ENCODE measurements around the gene TULP4. TPM values are rescaled to one million over a fixed set of nuclear protein-coding genes. Genes with fewer than 3 reads are reported as not detected.
"Not testable (repeated sequence)": the region's sequence is repeated elsewhere in the genome, so short reads cannot be mapped to it uniquely, and the experiment has no call there.

The TULP4 gene
- total RNA-seq, 8 experiments from 2014 or later: 54.0 to 195 (median 151) TPM

DNA sequence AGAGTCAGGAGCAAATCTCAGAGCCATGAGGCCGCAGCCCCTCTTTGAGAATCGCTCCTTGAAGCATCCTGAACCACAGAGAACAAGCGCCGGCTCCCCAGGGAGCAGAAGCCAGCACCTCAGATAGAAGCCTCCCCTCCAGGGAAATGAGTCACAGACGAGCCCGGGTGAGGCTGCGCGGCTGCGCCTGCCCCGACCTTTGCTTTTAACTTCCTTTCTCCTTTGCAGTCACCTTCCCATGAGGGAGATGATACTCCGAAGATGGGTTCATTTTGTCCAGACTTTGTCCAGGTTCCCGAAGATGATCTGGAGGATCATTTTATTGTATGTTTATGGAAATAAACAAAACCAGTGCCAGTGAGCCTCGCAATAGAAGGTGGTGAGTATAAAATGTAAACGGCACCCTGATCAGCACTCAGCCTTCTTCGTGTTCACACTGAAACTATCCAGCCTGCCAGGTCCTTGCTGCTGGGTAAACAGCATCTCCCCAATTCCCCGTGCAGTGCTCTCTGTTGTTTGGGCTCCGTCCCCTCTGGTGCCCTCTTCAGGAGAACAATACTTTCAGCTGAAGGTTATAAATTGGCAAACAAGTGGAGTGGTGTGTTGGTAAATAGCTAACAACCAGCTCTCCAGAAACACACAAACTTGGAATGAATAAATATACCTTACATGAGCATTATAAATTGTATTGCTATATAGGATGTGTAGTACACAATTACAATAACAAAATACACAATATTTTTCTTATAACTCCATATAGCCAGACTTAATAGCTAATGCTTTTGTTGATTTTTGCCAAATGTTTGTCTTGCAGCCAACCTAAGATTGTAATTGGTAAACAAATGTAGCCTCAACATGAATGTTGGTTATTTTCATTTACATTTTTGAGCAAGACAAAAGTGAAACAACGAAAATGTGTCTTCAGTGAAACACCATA is 206.2 kb downstream of the TULP4 start:
- Histone ChIP-seq H3K27ac (no peak overlapping the region), H3K4me1 (replicated peaks in 1 of 2) (peaks cover 5 to 7% of the 10 kb centered on the region in 2 donors), H3K4me3 (peak overlapping the region in 4 of 5 donors; percentile 12 to 30 (median 20))
- WGBS, 10 experiments: 0 to 36% (median 13%) methylated on average over 3 to 12 of the region's 18 CpGs; no CpG with 5 or more reads in 1 of the 10 experiments
- peak; percentile 83 to 95 (median 91) for ATAC-seq (replicated peaks in 6 of 8)
- in situ Hi-C loops (cut with MboI; ENCODE audit: low pct_unique_long_range_greater_than_20kb in 2 of 9, low sequenced_read_pairs in 9 of 9, unreplicated experiment in 9 of 9): loop anchor here in 1 of 9 experiments (25.0 kb wide), 1 partner anchor 306 kb away; no protein-coding TSS in a partner anchor

DNA sequence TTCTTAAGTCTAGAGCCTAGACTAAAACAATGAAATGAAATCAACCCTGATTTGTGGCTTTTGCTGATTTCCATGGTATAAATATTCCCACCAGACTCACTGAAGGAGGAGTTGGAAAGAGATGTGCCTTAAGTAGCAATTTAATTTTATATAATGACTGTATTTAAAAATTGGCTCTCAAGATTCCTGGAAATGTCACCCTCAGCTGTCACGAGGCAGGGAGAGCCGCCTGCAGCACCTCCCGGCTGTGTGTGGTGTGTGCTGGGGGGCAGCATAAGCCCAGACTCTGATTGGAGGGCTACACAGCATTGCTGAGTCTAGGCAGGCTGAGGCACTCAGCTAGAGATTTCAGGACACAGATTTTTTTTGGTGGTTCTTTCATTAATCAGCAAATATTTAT is 207.0 kb downstream of the TULP4 start:
- WGBS, 10 experiments: 31 to 100% (median 60%) methylated on average over 2 to 3 of the region's 3 CpGs; no CpG with 5 or more reads in 5 of the 10 experiments
- Histone ChIP-seq H3K4me3 (no peak overlapping the region), H3K4me1 (replicated peaks in 1 of 2) (peaks cover 5 to 7% of the 10 kb centered on the region in 2 donors), H3K27ac (no peak overlapping the region)
- in situ Hi-C loops (cut with MboI; ENCODE audit: low pct_unique_long_range_greater_than_20kb in 2 of 9, low sequenced_read_pairs in 9 of 9, unreplicated experiment in 9 of 9): loop anchor here in 1 of 9 experiments (25.0 kb wide), 1 partner anchor 307 kb away; no protein-coding TSS in a partner anchor
- peak in 5 of 8 experiments; percentile 36 to 63 (median 46) for ATAC-seq (replicated peaks in 6 of 8)

DNA sequence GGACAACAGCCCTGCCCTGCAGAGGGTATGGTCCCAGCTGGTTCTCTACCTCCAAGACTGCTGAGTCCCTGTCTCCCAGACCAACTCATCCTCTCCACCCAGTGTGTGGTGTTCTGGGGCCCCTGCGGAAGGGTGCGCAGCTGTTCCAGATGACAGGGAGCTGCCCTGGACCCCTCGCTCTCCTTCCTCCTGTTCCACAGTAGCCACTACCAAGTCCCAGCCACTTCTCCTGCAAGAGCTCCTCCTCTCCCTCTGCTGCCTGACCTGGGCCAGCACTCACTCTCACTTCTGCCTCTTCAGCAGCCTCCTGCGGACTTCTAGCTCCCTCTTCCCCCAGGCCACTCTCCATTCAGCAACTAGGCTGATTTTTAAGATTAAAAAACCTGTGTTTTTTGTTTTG is 207.5 kb downstream of the TULP4 start:
- in situ Hi-C loops (cut with MboI; ENCODE audit: low pct_unique_long_range_greater_than_20kb in 2 of 9, low sequenced_read_pairs in 9 of 9, unreplicated experiment in 9 of 9): loop anchor here in 1 of 9 experiments (25.0 kb wide), 1 partner anchor 307 kb away; no protein-coding TSS in a partner anchor
- H3K27ac ChIP-seq: no peak overlapping the region
- ATAC-seq (replicated peaks in 6 of 8): peak in 4 of 8 experiments; percentile 8 to 24 (median 13)

DNA sequence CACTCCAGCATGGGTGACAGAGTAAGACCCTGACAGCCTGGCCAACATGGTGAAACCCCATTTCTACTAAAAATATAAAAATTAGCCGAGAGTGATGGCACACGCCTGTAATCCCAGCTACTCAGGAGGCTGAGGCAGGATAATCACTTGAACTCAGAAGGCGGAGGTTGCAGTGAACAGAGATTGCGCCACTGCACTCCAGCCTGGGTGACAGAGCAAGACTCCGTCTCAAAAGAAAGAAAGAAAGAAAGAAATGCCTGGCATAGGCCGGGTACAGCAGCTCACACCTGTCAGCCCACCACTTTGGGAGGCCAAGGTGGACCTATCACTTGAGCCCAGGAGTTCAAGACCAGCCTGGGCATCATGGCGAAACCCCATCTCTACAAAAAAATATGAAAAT is 208.7 kb downstream of the TULP4 start:
- not testable (repeated sequence) for H3K27ac ChIP-seq; ATAC-seq (replicated peaks in 6 of 8); H3K4me1 ChIP-seq (replicated peaks in 1 of 2); H3K4me3 ChIP-seq
- 75 to 95% (median 87%) methylated on average over 2 to 6 of the region's 7 CpGs; no CpG with 5 or more reads in 5 of the 10 experiments for WGBS, 10 experiments
- in situ Hi-C loops (cut with MboI; ENCODE audit: low pct_unique_long_range_greater_than_20kb in 2 of 9, low sequenced_read_pairs in 9 of 9, unreplicated experiment in 9 of 9): loop anchor here in 1 of 9 experiments (25.0 kb wide), 1 partner anchor 309 kb away; no protein-coding TSS in a partner anchor

More for the DNA sequence above, 207.5 kb downstream of the TULP4 start:
- peaks cover 5 to 7% of the 10 kb centered on the region in 2 donors for H3K4me1 ChIP-seq (replicated peaks in 1 of 2)
- no peak overlapping the region for H3K4me3 ChIP-seq
- 0 to 80% (median 73%) methylated on average over 1 to 4 of the region's 4 CpGs; no CpG with 5 or more reads in 5 of the 10 experiments for WGBS, 10 experiments

GRCh38 chr6:158521759-158522158 is 209.5 kb downstream of the TULP4 start:
- Histone ChIP-seq H3K4me1 (replicated peaks in 1 of 2) (peaks cover 5 to 7% of the 10 kb centered on the region in 2 donors), H3K4me3 (no peak overlapping the region), H3K27ac (no peak overlapping the region)
- in situ Hi-C loops (cut with MboI; ENCODE audit: low pct_unique_long_range_greater_than_20kb in 2 of 9, low sequenced_read_pairs in 9 of 9, unreplicated experiment in 9 of 9): loop anchor here in 1 of 9 experiments (25.0 kb wide), 1 partner anchor 309 kb away; no protein-coding TSS in a partner anchor
- 38 to 100% (median 89%) methylated on average over 1 of the region's 1 CpG; no CpG with 5 or more reads in 1 of the 10 experiments for WGBS, 10 experiments
- ATAC-seq (replicated peaks in 6 of 8): no peak

GRCh38 chr6:158522616-158523015 is 210.4 kb downstream of the TULP4 start:
- Histone ChIP-seq H3K27ac (no peak overlapping the region), H3K4me1 (replicated peaks in 1 of 2) (peaks cover 3 to 6% of the 10 kb centered on the region in 2 donors), H3K4me3 (no peak overlapping the region)
- in situ Hi-C loops (cut with MboI; ENCODE audit: low pct_unique_long_range_greater_than_20kb in 2 of 9, low sequenced_read_pairs in 9 of 9, unreplicated experiment in 9 of 9): loop anchor here in 1 of 9 experiments (25.0 kb wide), 1 partner anchor 310 kb away; no protein-coding TSS in a partner anchor
- WGBS, 10 experiments: 74 to 100% (median 100%) methylated on average over 1 to 7 of the region's 11 CpGs; no CpG with 5 or more reads in 1 of the 10 experiments
- ATAC-seq (replicated peaks in 6 of 8): no peak

DNA sequence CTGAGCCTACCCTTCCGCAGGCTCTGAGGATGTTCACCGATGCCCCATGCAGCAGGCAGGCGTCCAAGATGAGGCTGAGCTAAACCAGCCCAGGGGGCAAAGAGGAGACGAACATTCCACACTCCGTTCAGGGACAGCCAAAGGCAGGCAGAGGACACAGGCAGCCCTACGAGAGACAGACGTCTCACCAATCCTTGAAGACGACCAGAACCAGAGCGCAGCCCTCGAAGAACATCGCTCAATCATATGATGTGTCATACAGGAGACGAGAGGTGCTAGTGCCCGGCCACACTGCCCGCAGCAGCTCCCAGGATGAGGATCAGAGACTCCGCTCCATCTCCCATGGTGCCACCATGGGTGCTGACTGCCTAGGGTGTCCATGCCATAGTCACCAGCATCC is 212.0 kb downstream of the TULP4 start:
- H3K27ac ChIP-seq: no peak overlapping the region
- 85 to 100% (median 100%) methylated on average over 1 to 9 of the region's 15 CpGs; no CpG with 5 or more reads in 7 of the 10 experiments for WGBS, 10 experiments
- in situ Hi-C loops (cut with MboI; ENCODE audit: low pct_unique_long_range_greater_than_20kb in 2 of 9, low sequenced_read_pairs in 9 of 9, unreplicated experiment in 9 of 9): loop anchor here in 1 of 9 experiments (25.0 kb wide), 1 partner anchor 312 kb away; no protein-coding TSS in a partner anchor
- H3K4me3 ChIP-seq: no peak overlapping the region
- no peaks in the 10 kb centered on the region for H3K4me1 ChIP-seq (replicated peaks in 1 of 2)
- no peak for ATAC-seq (replicated peaks in 6 of 8)

- WGBS, 10 experiments: 25 to 100% (median 76%) methylated on average over 1 of the region's 1 CpG; no CpG with 5 or more reads in 4 of the 10 experiments
- H3K4me3 ChIP-seq; in situ Hi-C loops (cut with MboI; ENCODE audit: low pct_unique_long_range_greater_than_20kb in 2 of 9, low sequenced_read_pairs in 9 of 9, unreplicated experiment in 9 of 9); H3K27ac ChIP-seq; ATAC-seq (replicated peaks in 6 of 8); H3K4me1 ChIP-seq (replicated peaks in 1 of 2): not testable (repeated sequence)
Measured at GRCh38 chr6:158527858-158528257, 215.6 kb downstream of the TULP4 start.

DNA sequence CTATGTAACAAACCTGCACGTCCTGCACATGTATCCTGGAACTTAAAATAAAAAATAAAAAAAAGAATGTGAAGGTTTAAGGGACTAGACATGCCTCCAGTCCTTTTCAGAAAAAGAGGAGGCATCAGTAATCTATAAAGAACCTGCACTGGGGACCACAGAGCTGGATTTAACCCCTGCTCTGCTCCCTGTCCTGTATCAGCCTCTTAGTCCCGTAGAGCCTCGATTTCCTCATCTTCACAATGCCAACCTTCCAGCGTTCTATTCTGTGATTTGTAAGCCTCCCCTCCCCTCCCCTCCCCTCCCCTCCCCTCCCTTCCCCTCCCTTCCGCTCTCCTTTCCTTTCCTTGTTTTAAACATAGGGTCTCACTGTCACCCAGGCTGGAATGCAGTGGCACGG is 216.6 kb downstream of the TULP4 start:
- ATAC-seq (replicated peaks in 6 of 8): no peak
- Histone ChIP-seq H3K4me1 (replicated peaks in 1 of 2) (no peaks in the 10 kb centered on the region), H3K4me3 (no peak overlapping the region), H3K27ac (no peak overlapping the region)
- WGBS, 10 experiments: 75 to 100% methylated on average over 1 to 2 of the region's 6 CpGs; no CpG with 5 or more reads in 8 of the 10 experiments
- in situ Hi-C loops (cut with MboI; ENCODE audit: low pct_unique_long_range_greater_than_20kb in 2 of 9, low sequenced_read_pairs in 9 of 9, unreplicated experiment in 9 of 9): no loop called here

GRCh38 chr6:158529629-158530028 is 217.4 kb downstream of the TULP4 start:
- no peak for ATAC-seq (replicated peaks in 6 of 8)
- Histone ChIP-seq H3K27ac (no peak overlapping the region), H3K4me1 (replicated peaks in 1 of 2) (no peaks in the 10 kb centered on the region), H3K4me3 (no peak overlapping the region)
- in situ Hi-C loops (cut with MboI; ENCODE audit: low pct_unique_long_range_greater_than_20kb in 2 of 9, low sequenced_read_pairs in 9 of 9, unreplicated experiment in 9 of 9): no loop called here
- WGBS, 10 experiments: 7 to 77% (median 53%) methylated on average over 1 to 7 of the region's 8 CpGs; no CpG with 5 or more reads in 3 of the 10 experiments

DNA sequence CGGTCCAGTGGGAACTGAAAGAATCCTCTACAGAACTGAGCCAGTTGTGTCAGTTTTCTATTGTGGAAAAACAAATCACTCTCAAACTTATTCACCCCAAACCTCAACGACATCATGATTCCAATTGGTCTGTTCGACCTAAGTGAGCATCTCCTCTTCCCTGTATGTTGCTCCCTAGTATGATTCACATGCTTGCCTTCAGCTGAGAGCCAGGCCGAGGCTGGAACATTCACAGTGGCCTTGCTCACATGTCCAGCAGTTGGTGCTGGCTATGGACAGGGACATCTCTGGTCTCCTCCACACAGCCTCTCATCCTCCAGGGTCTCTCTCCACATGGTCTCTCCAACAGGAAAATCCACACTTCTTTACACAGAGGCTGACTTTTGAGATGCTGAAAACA is 219.3 kb downstream of the TULP4 start:
- peaks cover 6% of the 10 kb centered on the region in 2 donors for H3K4me1 ChIP-seq (replicated peaks in 1 of 2)
- no peak overlapping the region for H3K4me3 ChIP-seq
- no peak overlapping the region for H3K27ac ChIP-seq
- 0 to 100% (median 72%) methylated on average over 1 to 3 of the region's 4 CpGs; no CpG with 5 or more reads in 2 of the 10 experiments for WGBS, 10 experiments
- no peak for ATAC-seq (replicated peaks in 6 of 8)
- in situ Hi-C loops (cut with MboI; ENCODE audit: low pct_unique_long_range_greater_than_20kb in 2 of 9, low sequenced_read_pairs in 9 of 9, unreplicated experiment in 9 of 9): no loop called here

GRCh38 chr6:158531970-158532369 is 219.7 kb downstream of the TULP4 start:
- in situ Hi-C loops (cut with MboI; ENCODE audit: low pct_unique_long_range_greater_than_20kb in 2 of 9, low sequenced_read_pairs in 9 of 9, unreplicated experiment in 9 of 9): no loop called here
- ATAC-seq (replicated peaks in 6 of 8): no peak
- 29 to 100% (median 83%) methylated on average over 1 to 2 of the region's 2 CpGs; no CpG with 5 or more reads in 3 of the 10 experiments for WGBS, 10 experiments

More at GRCh38 chr6:158531970-158532369, 219.7 kb downstream of the TULP4 start:
- Histone ChIP-seq H3K4me3 (no peak overlapping the region), H3K4me1 (replicated peaks in 1 of 2) (peaks cover 6% of the 10 kb centered on the region in 2 donors), H3K27ac (no peak overlapping the region)
